HepG2 (cell line): ENCODE measurements around the gene FLAD1. TPM values are rescaled to one million over a fixed set of nuclear protein-coding genes. Genes with fewer than 3 reads are reported as not detected.
A peak's percentile ranks its signal among the peaks of the same experiment; 100 is the strongest.

ENCODE experiments used
- ASH2L ChIP-seq: fragments of 300-600, 200-600 bp; sonication (generic); IDR thresholded peaks from 2 replicates; pipeline ENCODE4 v1.7.0; 2017; ENCODE audit warnings: low read depth, mild to moderate bottlenecking, moderate library complexity, mixed read lengths, low read length; ENCODE audit not compliant: insufficient read length
- GPN1 ChIP-seq: sonication (generic); formaldehyde crosslinking; IDR thresholded peaks from 2 replicates; pipeline ENCODE4 v1.5.1; 2020; ENCODE audit warnings: missing genetic modification reagents, borderline replicate concordance
- KDM5B ChIP-seq: sonication (generic); formaldehyde crosslinking; IDR thresholded peaks from 2 replicates; pipeline ENCODE4 v1.4.0; 2020; ENCODE audit warnings: missing genetic modification reagents, mild to moderate bottlenecking, borderline replicate concordance
- NFE2L2 ChIP-seq: fragments of 150-350 bp; IDR thresholded peaks from 2 replicates; pipeline ENCODE4 v1.6.1; 2014; ENCODE audit warnings: low read length
- NR2F1 ChIP-seq, 2 experiments: fragments of 450-650 bp in 1 of 2; formaldehyde crosslinking in 1 of 2; IDR thresholded peaks; 2 replicates each; pipeline versions ENCODE4 v1.5.0 to v1.6.1; 2016 to 2020; ENCODE audit warnings: mild to moderate bottlenecking in 1 of 2, missing compliant biosample characterization in 1 of 2, missing genetic modification reagents in 1 of 2, moderate library complexity in 1 of 2
- SMARCC2 ChIP-seq: fragments of 450-650 bp; IDR thresholded peaks from 2 replicates; pipeline ENCODE4 v1.6.1; 2017; ENCODE audit warnings: antibody characterized with exemption, mild to moderate bottlenecking
- SMYD3 ChIP-seq: sonication (generic); formaldehyde crosslinking; IDR thresholded peaks from 2 replicates; pipeline ENCODE4 v1.8.1; 2023; ENCODE audit warnings: mild to moderate bottlenecking, missing genetic modification reagents
- SNRNP70 ChIP-seq: fragments of 200-400 bp; formaldehyde crosslinking; IDR thresholded peaks from 2 replicates; pipeline ENCODE4 v1.6.1; 2017; ENCODE audit warnings: mild to moderate bottlenecking, low read depth, low read length, moderate library complexity
- YEATS2 ChIP-seq: sonication (generic); formaldehyde crosslinking; IDR thresholded peaks from 2 replicates; pipeline ENCODE4 v1.4.0; 2020; ENCODE audit warnings: missing genetic modification reagents, borderline replicate concordance
- ZFP90 ChIP-seq: sonication (generic); formaldehyde crosslinking; IDR thresholded peaks from 2 replicates; pipeline ENCODE4 v1.8.0; 2022; ENCODE audit warnings: missing genetic modification reagents, mild to moderate bottlenecking, inconsistent platforms, borderline replicate concordance
- ZNF558 ChIP-seq: sonication (generic); formaldehyde crosslinking; IDR thresholded peaks from 2 replicates; pipeline ENCODE4 v1.9.0; 2022; ENCODE audit warnings: mild to moderate bottlenecking, missing genetic modification reagents, borderline replicate concordance
- ZSCAN12 ChIP-seq: sonication (generic); formaldehyde crosslinking; IDR thresholded peaks from 2 replicates; pipeline ENCODE4 v1.9.0; 2021; ENCODE audit warnings: mild to moderate bottlenecking, missing genetic modification reagents
- ZSCAN9 ChIP-seq: IDR thresholded peaks from 2 replicates; pipeline ENCODE4 v1.6.1; 2016; ENCODE audit warnings: borderline replicate concordance
- polyA plus RNA-seq, 8 experiments: library from polyadenylated mRNA; depleted of rRNA in 3 of 8; stranded (reverse) in 7 of 8; unstranded in 1 of 8; fragments of >200 nt; fragmentation: Illumina TruSeq in 4 of 8; extraction: Trizol in 4 of 8; gene quantifications; 2 replicates each; pipeline versions ENCODE4 v1.2.1 to v1.2.3, GENCODE V29; 2011 to 2016; ENCODE audit warnings: low read depth in 4 of 8, missing spikeins in 1 of 8, mixed read lengths in 1 of 8; ENCODE audit not compliant: insufficient read depth in 1 of 8
- total RNA-seq, 5 experiments: library from RNA; depleted of rRNA; stranded (reverse); fragments of >200 nt; fragmentation: Illumina TruSeq; extraction: Trizol; gene quantifications; 2 replicates each; pipeline ENCODE4 v1.2.3, GENCODE V29; 2016; ENCODE audit warnings: low read depth in 1 of 5
- TF ChIP-seq, protein P1 (sequence below): sonication (generic); formaldehyde crosslinking; IDR thresholded peaks from 2 replicates; pipeline ENCODE4 v1.4.0; 2020; ENCODE audit warnings: missing genetic modification reagents, borderline replicate concordance
- TF ChIP-seq, protein P2 (sequence below): sonication (generic); formaldehyde crosslinking; IDR thresholded peaks from 2 replicates; pipeline ENCODE4 v1.4.0; 2020; ENCODE audit warnings: missing genetic modification reagents, borderline replicate concordance
- TF ChIP-seq, protein P3 (sequence below): sonication (generic); formaldehyde crosslinking; IDR thresholded peaks from 2 replicates; pipeline ENCODE4 v1.8.1; 2023; ENCODE audit warnings: mild to moderate bottlenecking, missing genetic modification reagents
- TF ChIP-seq, protein P4 (sequence below): sonication (generic); formaldehyde crosslinking; IDR thresholded peaks from 2 replicates; pipeline ENCODE4 v1.8.0; 2022; ENCODE audit warnings: missing genetic modification reagents, mild to moderate bottlenecking, moderate library complexity, borderline replicate concordance
- TF ChIP-seq, protein P5 (sequence below): fragments of 450-650 bp; IDR thresholded peaks from 2 replicates; pipeline ENCODE4 v1.6.1; 2017

The FLAD1 gene
- total and polyA plus RNA-seq, 2 of the 13 experiments (the other 11 are each of a cell fraction or from before 2014, with no cell fraction given) = 25.9 to 32.8 TPM

DNA sequence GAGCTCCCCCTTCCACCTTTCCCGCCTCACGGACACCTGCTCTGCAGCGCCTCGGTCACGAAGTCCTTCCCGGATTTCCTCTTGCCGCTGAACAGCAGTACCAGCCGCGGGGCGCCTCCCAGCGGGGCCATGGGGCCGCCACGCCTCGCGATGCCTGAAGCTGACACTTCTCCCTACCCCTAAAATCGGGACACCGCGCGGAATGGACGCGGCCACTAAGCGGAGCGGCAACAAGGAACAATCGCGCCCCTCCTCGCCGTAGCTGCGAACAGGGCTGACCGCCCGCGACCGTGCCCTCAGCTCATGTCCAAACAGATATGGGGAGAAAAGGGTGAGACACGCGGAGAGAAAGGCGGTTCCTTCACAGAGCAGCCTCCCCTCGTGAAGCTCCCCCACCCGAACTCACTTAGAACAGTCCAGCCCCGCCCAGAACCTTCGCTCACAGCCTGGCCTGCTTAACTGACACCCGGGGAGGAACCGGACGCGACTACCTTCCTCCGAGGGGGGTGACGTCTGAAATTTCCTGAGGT, 46.5 kb upstream of the FLAD1 start, which contains the start of gene PMVK (continued):
- TF ChIP-seq, protein P1, sequence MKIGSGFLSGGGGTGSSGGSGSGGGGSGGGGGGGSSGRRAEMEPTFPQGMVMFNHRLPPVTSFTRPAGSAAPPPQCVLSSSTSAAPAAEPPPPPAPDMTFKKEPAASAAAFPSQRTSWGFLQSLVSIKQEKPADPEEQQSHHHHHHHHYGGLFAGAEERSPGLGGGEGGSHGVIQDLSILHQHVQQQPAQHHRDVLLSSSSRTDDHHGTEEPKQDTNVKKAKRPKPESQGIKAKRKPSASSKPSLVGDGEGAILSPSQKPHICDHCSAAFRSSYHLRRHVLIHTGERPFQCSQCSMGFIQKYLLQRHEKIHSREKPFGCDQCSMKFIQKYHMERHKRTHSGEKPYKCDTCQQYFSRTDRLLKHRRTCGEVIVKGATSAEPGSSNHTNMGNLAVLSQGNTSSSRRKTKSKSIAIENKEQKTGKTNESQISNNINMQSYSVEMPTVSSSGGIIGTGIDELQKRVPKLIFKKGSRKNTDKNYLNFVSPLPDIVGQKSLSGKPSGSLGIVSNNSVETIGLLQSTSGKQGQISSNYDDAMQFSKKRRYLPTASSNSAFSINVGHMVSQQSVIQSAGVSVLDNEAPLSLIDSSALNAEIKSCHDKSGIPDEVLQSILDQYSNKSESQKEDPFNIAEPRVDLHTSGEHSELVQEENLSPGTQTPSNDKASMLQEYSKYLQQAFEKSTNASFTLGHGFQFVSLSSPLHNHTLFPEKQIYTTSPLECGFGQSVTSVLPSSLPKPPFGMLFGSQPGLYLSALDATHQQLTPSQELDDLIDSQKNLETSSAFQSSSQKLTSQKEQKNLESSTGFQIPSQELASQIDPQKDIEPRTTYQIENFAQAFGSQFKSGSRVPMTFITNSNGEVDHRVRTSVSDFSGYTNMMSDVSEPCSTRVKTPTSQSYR (CRISPR knock-in tag) = peak; percentile 59; the same call in 1 of the 2 replicates
- TF ChIP-seq ZSCAN12 (CRISPR knock-in tag) (peak; percentile 96; the same call in 1 of the 2 replicates), ASH2L (no peak), YEATS2 (CRISPR knock-in tag) (peak; percentile 82), SMYD3 (peak; percentile 100), KDM5B (CRISPR knock-in tag) (peak; percentile 100), NR2F1 (CRISPR knock-in tag; IDR thresholded peaks at IDR 0.05) (no peak; a peak in 1 of 4 replicates), SNRNP70 (no peak), ZSCAN9 (CRISPR knock-in tag) (peak; percentile 99), ZNF558 (CRISPR knock-in tag) (peak; percentile 98; the same call in 1 of the 2 replicates), NFE2L2 (no peak), ZFP90 (CRISPR knock-in tag) (peak; percentile 83; the same call in 1 of the 2 replicates), GPN1 (CRISPR knock-in tag) (no peak), SMARCC2 (no peak)
- TF ChIP-seq, protein P2, sequence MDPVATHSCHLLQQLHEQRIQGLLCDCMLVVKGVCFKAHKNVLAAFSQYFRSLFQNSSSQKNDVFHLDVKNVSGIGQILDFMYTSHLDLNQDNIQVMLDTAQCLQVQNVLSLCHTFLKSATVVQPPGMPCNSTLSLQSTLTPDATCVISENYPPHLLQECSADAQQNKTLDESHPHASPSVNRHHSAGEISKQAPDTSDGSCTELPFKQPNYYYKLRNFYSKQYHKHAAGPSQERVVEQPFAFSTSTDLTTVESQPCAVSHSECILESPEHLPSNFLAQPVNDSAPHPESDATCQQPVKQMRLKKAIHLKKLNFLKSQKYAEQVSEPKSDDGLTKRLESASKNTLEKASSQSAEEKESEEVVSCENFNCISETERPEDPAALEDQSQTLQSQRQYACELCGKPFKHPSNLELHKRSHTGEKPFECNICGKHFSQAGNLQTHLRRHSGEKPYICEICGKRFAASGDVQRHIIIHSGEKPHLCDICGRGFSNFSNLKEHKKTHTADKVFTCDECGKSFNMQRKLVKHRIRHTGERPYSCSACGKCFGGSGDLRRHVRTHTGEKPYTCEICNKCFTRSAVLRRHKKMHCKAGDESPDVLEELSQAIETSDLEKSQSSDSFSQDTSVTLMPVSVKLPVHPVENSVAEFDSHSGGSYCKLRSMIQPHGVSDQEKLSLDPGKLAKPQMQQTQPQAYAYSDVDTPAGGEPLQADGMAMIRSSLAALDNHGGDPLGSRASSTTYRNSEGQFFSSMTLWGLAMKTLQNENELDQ (CRISPR knock-in tag) = no peak
- TF ChIP-seq, protein P3, sequence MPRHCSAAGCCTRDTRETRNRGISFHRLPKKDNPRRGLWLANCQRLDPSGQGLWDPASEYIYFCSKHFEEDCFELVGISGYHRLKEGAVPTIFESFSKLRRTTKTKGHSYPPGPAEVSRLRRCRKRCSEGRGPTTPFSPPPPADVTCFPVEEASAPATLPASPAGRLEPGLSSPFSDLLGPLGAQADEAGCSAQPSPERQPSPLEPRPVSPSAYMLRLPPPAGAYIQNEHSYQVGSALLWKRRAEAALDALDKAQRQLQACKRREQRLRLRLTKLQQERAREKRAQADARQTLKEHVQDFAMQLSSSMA (CRISPR knock-in tag) = peak; percentile 98; the same call in 1 of the 2 replicates
- TF ChIP-seq, protein P4, sequence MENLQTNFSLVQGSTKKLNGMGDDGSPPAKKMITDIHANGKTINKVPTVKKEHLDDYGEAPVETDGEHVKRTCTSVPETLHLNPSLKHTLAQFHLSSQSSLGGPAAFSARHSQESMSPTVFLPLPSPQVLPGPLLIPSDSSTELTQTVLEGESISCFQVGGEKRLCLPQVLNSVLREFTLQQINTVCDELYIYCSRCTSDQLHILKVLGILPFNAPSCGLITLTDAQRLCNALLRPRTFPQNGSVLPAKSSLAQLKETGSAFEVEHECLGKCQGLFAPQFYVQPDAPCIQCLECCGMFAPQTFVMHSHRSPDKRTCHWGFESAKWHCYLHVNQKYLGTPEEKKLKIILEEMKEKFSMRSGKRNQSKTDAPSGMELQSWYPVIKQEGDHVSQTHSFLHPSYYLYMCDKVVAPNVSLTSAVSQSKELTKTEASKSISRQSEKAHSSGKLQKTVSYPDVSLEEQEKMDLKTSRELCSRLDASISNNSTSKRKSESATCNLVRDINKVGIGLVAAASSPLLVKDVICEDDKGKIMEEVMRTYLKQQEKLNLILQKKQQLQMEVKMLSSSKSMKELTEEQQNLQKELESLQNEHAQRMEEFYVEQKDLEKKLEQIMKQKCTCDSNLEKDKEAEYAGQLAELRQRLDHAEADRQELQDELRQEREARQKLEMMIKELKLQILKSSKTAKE = peak; percentile 90
- TF ChIP-seq, protein P5, sequence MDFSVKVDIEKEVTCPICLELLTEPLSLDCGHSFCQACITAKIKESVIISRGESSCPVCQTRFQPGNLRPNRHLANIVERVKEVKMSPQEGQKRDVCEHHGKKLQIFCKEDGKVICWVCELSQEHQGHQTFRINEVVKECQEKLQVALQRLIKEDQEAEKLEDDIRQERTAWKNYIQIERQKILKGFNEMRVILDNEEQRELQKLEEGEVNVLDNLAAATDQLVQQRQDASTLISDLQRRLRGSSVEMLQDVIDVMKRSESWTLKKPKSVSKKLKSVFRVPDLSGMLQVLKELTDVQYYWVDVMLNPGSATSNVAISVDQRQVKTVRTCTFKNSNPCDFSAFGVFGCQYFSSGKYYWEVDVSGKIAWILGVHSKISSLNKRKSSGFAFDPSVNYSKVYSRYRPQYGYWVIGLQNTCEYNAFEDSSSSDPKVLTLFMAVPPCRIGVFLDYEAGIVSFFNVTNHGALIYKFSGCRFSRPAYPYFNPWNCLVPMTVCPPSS = no peak
